VCaP (cell line): ENCODE data around the gene PSME1.
A peak's percentile ranks its signal among the peaks of the same experiment; 100 is the strongest.

Experiments
- H3K27ac ChIP-seq: fragments of 450-650 bp; 2 replicates; pipeline ENCODE4 v1.5.1; 2017
- TF ChIP-seq, protein P1 (sequence below): fragments of 450-650 bp; conservative IDR thresholded peaks from 2 replicates; pipeline ENCODE4 v1.5.1; 2017; ENCODE audit warnings: mild to moderate bottlenecking, moderate library complexity

PSME1 gene

DNA sequence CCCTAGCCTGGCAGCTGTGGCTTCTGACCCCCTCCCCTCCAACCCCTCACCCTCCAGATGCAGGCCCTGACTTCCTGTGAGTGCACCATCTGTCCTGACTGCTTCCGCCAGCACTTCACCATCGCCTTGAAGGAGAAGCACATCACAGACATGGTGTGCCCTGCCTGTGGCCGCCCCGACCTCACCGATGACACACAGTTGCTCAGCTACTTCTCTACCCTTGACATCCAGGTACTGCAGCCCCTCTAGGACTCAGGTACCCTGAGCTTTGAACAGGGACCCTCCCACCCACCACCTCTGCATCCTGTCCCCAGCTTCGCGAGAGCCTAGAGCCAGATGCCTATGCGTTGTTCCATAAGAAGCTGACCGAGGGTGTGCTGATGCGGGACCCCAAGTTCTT is 19.1 kb downstream of the PSME1 start:
- TF ChIP-seq, protein P1, sequence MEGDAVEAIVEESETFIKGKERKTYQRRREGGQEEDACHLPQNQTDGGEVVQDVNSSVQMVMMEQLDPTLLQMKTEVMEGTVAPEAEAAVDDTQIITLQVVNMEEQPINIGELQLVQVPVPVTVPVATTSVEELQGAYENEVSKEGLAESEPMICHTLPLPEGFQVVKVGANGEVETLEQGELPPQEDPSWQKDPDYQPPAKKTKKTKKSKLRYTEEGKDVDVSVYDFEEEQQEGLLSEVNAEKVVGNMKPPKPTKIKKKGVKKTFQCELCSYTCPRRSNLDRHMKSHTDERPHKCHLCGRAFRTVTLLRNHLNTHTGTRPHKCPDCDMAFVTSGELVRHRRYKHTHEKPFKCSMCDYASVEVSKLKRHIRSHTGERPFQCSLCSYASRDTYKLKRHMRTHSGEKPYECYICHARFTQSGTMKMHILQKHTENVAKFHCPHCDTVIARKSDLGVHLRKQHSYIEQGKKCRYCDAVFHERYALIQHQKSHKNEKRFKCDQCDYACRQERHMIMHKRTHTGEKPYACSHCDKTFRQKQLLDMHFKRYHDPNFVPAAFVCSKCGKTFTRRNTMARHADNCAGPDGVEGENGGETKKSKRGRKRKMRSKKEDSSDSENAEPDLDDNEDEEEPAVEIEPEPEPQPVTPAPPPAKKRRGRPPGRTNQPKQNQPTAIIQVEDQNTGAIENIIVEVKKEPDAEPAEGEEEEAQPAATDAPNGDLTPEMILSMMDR = no peak
- no peak overlapping the region for H3K27ac ChIP-seq

DNA sequence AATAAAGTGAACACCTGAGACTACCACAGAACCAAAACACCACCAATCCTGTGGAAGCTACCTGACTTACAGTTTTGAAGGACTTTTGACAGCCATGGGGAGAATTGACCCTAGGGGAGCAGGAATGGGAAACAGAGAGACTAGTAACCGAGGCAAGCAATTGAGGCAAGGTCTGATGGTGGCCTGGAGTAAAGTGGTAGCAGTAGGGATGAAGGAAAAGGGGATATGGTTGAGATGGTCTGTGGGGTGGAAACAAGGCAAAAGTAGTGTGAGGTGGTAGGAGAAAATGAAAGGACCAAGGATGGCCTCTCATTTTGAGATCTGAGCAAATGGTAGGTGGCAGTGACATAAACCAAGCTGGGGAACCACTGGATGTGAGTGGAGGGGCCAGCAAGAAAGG is 20.8 kb downstream of the PSME1 start:
- no peak overlapping the region for H3K27ac ChIP-seq
- TF ChIP-seq, protein P1 = no peak

DNA sequence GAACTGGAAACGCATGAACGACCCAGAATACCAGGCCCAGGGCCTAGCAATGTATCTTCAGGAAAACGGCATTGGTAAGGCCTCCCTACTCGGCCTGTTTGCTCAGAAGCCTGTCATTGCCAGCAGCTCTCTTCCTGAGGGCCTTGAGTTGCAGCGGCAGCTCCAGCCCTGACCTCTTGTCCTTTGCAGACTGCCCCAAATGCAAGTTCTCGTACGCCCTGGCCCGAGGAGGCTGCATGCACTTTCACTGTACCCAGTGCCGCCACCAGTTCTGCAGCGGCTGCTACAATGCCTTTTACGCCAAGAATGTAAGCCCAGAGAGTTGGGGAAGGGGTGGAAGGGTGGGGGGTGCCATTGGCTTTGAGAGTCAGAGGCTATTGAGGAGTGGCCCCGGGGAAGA is 21.3 kb downstream of the PSME1 start:
- TF ChIP-seq, protein P1 = no peak
- no peak overlapping the region for H3K27ac ChIP-seq

DNA sequence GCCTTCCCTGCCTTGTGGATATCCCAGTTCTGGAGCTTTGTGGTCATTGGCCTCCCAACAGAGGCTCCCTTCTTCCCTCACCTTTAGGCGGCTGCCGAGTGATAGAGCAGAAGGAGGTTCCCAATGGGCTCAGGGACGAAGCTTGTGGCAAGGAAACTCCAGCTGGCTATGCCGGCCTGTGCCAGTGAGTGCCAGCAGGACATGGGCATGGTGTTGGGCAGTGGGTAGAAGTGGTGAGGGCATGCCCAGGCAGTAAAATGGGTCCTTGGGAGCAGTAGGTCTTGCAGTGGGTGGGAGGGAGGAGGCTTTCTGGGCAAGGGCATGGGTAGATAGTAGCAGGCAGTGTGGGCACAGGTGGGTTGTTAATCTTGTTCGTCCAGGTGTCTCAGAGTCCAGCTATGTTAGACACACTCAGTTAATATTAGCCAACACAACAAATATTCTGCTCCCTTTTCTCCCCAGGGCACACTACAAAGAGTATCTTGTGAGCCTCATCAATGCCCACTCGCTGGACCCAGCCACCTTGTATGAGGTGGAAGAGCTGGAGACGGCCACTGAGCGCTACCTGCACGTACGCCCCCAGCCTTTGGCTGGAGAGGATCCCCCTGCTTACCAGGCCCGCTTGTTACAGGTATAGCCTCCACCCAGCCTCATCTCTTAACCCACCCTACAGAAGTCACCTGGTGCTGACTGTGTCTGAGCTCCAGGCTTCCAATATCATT is 23.9 kb downstream of the PSME1 start:
- peak overlapping the region; percentile 62 for H3K27ac ChIP-seq
- TF ChIP-seq, protein P1 = no peak

DNA sequence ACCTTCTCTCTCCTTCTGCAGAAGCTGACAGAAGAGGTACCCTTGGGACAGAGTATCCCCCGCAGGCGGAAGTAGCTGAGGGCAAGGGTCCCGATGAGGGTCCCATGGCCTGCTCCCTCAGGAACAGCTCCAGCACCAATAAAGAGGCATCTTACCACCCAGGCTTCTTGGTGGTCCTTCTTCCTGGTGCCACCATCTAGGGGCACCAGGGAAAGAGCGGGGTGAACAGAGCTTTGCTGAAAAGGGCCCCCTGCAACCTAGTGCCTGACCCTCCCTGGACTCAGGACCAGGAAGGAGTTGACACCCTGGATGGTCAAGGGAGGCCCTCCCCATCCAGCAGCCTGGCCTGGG is 24.5 kb downstream of the PSME1 start:
- H3K27ac ChIP-seq = peak overlapping the region; percentile 62
- TF ChIP-seq, protein P1 = no peak

DNA sequence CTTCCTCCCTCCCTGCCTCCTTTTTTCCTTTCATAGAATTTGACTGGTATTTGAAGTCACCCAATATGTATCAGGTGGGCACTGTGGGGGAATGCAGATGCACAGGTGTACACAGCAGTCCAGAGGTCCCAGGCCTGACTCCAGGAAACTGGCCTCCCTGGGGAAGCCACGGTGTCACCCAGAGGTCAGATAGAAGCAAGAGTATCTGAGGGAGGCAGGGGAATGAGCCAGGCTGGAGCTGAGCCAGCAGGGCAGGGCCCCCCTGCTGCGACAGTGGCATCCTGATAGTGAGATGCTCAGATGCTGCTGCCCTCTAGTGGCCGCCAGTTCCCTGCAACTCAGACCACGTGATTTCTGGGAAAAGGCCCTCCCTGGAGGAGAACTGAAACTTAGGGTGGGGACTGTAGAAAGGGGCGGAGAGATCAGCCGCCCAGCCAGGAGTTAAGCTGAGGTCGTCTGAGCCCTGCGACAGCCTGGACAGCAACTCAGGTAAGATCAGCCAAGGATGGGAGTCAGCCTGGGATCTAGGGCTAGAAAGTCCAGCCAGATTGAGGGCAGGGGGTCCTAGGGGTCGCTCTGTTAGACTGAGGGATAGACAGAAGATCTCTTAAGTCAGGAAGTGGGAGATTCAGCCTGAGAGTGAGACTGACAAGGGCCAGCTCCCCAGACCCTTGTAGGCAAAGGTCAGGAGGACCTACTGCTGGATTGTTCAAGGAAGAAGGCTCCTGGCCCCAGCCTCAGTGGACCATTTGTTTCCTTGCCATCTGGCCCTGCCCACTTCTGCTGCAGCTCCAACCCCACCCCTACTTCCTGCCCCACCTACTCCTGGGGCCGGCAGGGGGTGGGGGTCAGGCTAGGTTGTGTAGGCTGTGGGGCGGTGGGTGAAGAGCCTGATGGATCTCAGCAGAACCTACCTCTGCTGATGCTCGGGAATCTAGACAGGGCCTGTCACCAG is 25.1 kb downstream of the PSME1 start, which contains the start of gene IRF9:
Gene IRF9, plus strand, starts transcription at position 416 of the 955 bp plus-strand sequence. CDS start 880 bp downstream, outside the sequence.
- TF ChIP-seq, protein P1 = peak; percentile 94
- peak within 1 kb of the TSS; percentile 62 for H3K27ac ChIP-seq

DNA sequence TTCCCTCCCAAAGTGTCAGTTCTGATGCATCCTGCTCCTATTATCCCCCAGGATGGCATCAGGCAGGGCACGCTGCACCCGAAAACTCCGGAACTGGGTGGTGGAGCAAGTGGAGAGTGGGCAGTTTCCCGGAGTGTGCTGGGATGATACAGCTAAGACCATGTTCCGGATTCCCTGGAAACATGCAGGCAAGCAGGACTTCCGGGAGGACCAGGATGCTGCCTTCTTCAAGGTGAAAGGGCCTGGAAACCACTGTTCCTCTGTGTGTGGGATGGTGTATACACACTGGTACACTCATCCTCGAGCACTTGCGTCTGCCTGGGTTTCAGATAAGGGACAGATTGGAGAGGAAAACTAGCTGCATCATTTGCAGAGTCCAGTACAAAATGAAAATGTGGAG is 26.1 kb downstream of the PSME1 start:
- peak overlapping the region; percentile 62; the same call in 1 of the 2 replicates for H3K27ac ChIP-seq
- TF ChIP-seq, protein P1 = no peak
